Stimulated activated CD4-positive, alpha-beta T cell treated with anti-CD3 and anti-CD28 coated beads, Interleukin-2, amount 100 ng/mL, for 24 hours (primary cell): ENCODE measurements around the gene ELOVL2.
A peak's percentile ranks its signal among the peaks of the same experiment; 100 is the strongest.

ENCODE experiments used
- DNase-seq, 2 donors: peaks; one replicate each; pipeline ENCODE4 v3.0.0-alpha.2; 2020

ELOVL2 gene

DNA sequence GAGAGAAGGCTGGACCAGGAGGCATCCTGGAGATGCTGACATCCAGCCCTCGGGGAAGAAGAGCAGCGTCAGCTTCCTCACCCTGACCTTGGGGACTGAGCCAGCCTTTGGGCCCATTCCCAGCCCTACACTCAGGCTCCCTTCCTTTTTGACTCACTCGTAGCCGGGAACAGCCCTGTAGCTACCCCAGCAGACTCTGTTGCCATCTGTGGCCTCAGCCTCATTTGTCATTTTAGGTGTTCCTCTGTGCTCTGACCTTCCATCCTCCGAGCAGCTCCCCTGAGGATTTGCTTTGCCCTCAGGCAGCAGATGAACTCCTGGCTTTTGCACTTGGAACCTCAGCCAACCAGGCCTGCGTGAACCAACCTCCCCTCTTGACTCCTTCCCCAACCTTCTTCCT lies 67.5 kb downstream of the ELOVL2 start:
- DNase-seq, result no peak

DNA sequence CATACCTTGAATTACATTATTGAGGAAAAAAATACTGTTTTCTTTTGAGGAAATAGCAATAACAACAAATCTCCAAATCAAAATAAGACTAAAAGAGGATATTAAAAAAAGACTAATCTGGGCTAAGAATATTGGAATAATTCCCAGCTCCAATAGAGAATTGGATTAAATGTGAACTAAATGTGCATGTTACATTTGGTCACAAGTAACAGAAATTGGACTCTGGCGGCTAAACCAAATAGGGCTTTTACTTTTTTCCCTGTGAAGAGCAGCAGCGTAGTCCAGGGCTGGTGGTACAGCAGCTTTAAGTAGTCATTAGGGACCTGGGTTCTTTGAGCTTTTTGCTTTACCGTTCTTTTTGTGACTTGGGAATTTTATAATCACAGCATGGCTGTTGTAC lies 71.9 kb downstream of the ELOVL2 start:
- no peak for DNase-seq

DNA sequence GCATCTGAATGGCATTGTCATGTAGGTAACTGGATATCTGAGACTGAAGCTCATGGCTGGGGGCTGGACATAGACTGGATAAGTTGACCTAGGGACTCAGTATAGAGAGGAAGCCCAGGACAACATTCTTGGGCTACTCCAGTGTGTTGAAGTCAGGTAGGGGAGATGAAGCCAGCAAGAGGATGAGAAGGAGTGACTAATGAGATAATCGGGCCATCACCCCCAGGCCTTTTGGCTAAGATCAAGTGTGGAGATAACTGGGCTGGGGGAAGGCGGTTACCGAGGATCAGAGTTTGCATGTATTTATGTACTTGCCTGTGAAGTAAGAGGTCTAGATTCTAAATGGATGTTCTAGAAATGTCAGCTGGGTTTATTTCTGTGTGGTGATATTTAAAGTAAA lies 73.4 kb downstream of the ELOVL2 start:
- no peak for DNase-seq

DNA sequence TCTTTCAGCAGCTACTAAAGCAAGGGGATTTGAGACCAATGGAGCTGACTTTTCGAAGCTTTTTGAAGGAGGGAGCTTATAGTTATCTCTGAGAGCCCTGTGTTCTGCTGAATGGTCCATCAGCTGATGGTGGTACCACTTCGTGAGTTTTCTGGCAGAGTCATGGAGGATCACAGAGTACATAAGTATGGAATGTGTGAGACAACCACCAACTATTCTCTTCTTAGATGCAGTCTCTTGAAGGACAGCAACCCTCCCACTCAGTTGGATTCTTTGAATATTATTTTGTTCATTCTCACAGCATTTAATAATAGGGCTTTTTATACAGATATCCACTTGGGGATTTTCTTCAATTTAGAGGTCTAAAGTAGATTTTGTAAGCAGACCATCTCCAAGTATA lies 75.3 kb downstream of the ELOVL2 start:
- no peak for DNase-seq

- no peak for DNase-seq
Observed at GRCh38 chr6:10964684-10965083, 79.4 kb downstream of the ELOVL2 start.

DNA sequence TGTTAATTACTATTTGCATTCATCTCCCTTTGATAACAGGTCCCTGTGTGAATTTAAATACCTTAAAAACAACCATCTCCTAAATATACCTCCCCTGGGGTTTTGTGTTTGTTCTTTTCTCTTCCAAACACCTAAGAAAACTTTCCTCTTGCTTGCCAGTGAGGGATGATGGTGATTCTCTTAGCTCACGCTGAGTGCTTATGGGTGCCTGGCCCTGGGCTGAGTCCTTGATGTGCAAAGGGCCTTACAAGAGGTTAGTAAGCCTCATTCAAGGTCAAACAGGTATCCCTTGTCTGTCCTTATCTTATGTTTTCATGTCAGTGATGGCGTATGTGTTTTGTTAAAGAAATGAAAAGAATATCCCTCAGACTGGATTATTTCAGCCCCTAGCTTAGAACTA lies 81.0 kb downstream of the ELOVL2 start:
- no peak for DNase-seq

DNA sequence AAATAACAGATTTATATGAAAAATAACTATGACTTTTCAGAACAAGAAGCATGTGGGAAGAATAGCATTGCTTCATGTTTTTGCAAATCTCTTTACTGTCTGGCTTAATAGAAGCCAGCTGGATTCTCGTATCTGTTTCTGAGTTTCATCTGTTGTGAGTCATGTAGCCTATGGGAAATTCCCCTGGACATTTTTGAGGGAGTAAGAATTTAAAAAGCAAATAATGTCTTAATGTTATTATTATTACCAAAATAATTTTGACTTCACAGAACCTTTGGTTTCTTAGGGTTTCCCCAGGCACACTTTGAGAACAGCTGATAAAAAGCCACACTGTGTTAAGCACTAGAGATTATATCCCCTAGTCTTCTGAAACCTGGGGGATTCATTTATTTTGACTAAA lies 81.4 kb downstream of the ELOVL2 start:
- DNase-seq, result no peak

GRCh38 chr6:10961837-10962236 lies 82.3 kb downstream of the ELOVL2 start:
- no peak for DNase-seq

DNA sequence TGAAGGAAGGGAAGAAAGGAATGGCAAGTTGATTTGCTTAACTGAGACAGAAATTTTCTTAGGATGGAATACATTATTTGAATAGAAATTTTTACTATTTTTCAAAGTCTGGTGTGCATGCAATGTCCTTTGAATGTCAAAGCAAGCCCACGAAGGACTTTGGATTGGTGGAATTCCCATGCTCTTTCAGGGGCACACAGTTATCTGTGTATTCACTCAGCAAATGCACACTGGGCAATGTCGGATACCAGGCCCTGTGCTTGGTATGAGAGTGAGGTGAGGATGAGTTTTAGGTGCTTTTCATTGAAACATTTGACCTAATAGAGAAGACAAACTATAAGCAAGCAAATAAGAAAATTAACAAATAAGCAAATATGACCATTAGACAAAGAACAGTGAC lies 83.9 kb downstream of the ELOVL2 start:
- no peak for DNase-seq

- DNase-seq, result no peak
Observed at GRCh38 chr6:10957414-10957886, 86.7 kb downstream of the ELOVL2 start.

DNA sequence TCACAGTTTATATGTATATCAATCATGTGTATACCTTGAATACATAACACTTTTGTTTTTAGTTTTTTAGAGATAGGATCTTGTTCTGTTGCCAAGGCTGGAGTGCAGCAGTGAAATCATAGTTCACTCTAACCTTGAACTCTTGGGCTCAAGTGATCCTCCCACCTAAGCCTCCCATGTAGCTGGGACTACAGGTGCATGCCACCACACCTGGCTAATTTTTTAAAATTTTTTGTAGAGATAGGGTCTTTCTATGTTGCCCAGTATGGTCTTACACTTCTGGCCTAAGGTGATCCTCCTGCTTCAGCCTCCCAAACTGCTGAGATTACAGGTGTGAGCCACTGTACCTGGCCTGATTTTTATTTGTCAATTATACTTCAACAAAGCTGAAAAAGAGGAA lies 87.3 kb downstream of the ELOVL2 start:
- no peak for DNase-seq

DNA sequence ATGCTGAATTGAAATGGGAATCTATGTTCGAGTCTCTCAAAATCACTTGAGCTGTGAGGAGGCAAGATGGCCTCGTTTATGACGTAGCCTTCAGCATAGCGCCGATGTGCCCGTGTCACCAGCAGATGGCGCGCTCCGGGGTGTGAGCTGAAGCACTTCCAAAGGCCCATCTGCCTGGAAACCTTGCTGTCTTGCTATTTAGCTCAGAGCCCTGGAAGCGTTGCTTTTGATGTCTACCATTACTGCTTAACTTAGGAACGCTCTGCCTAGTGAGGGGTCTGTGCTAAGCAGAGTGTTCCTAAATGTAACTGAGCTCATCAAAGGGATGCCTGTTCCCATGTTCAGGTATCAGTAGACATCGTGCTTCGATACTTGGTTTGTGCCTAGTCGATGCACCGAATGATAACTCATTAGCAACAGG lies 89.5 kb downstream of the ELOVL2 start:
- peak; percentile 74 to 84 for DNase-seq

DNA sequence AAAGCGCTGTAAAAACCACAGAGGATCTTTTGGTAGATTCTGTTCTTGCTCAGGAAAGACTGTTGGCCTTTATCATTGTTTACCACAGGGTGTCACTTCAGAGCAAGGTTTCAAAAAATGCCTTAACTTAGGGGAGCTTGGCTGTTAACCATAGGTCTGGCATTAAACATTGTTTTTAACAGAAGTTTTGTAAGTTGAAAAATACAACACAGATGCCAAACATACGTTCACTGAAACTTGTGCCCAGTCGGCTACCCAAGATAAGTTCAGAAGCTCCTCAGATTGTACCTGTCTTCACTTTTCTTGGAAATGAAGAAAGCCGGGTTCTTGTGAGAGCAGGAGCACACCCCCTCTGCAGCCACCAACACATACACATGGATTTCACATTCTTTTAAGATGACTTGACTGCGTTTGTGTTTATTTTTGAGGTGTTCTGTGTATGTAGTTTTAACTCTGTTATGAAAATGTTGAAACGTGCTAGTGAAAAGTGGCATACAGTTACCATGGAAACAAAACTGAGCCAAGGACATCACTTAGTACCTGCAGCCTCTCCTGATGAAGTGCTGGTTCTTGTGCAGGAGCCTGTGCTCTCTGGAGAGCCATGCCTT lies 92.3 kb downstream of the ELOVL2 start:
- DNase-seq, result no peak

DNA sequence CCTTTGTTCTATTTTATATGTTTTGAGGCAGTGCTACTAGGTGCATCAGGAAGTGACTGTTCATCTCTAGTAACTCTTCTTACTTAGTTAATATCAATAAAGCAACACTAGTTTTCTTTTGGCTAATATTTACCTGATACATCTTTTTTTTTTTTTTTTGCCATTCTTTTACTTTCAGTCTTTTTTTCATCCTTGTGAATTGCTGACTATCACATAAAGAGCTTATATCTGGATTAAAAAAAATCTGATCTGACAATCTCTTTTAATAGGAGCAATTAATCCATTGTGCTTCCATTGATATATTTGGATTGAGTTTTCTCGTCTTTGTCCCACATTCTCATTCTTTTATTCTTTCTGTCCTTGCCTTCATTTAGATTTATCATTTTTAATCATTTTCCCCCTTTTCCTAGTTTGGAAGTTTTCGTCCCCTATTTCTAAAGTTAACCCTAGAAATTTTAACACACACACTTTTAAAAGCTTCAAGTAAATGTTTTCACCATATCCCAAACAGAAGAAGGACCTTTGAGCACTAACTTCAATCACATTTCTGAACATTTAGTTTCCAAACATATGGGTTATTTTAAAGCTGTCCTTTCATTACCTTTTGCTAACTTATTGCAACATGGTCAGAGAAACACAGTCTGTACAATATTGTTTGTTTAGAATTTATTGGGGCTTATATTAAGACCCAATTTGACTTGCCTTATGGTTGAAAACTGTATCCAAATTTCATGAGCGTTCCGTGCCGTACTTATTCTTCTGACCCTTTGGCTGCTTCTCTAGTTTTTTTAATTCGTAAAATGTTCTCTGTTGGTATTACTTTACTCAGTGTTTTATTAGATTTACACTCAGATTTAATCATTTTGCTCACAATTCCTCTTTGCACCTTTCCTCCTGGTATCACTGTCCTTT lies 94.3 kb downstream of the ELOVL2 start:
- no peak for DNase-seq

- DNase-seq, result no peak
Observed at GRCh38 chr6:10947966-10948365, 96.1 kb downstream of the ELOVL2 start.

- DNase-seq, result no peak
Observed at GRCh38 chr6:10945845-10946244, 98.3 kb downstream of the ELOVL2 start.

- DNase-seq, result no peak
Observed at GRCh38 chr6:10939840-10940239, 104.3 kb downstream of the ELOVL2 start.

DNA sequence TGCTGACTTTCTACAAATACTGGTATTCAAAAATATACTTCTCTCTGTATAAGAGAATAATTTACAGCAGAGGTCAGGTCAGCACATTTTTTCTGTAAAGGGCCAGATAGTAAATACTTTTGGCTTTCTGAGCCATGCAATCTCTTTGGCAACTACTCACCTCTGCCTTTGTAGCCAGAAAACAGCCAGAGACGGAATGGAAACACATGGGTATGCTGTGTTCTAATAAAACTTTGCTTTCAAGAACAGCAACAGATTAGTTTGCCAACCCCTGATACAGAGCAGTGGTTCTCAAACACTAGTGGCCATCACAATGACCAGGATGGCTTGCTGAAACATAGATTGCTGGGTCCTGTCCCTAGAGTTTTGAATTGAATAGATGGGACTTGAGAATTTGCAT lies 111.0 kb downstream of the ELOVL2 start:
- DNase-seq, result no peak
